K562 (cell line): Measurements from ENCODE around the gene CASKIN1. TPM values are rescaled to one million over a fixed set of nuclear protein-coding genes. Genes with fewer than 3 reads are reported as not detected.

Experiments
- CBX2 ChIP-seq: fragments of 200-600 bp; sonication (generic); IDR thresholded peaks from one replicate; pipeline ENCODE4 v1.6.1; 2012; ENCODE audit warnings: mild to moderate bottlenecking, low read length, inconsistent platforms; ENCODE audit not compliant: insufficient read depth, poor library complexity, severe bottlenecking
- ETS2 ChIP-seq: IDR thresholded peaks from 2 replicates; pipeline ENCODE4 v1.6.1; 2016; ENCODE audit warnings: borderline replicate concordance, missing genetic modification characterization, mild to moderate bottlenecking, moderate library complexity, missing compliant biosample characterization; ENCODE audit not compliant: poor library complexity, severe bottlenecking
- FOXJ3 ChIP-seq: sonication (generic); formaldehyde crosslinking; IDR thresholded peaks from 2 replicates; pipeline ENCODE4 v1.4.0; 2020; ENCODE audit warnings: mild to moderate bottlenecking, missing genetic modification reagents
- GTF2F1 ChIP-seq: IDR thresholded peaks from 2 replicates; pipeline ENCODE4 v1.6.1; 2011; ENCODE audit warnings: low read depth, low read length, improper control_type of control experiment
- HLTF ChIP-seq: fragments of 450-650 bp; IDR thresholded peaks from 2 replicates; pipeline ENCODE4 v1.6.1; 2016
- HMGXB4 ChIP-seq: sonication (generic); formaldehyde crosslinking; IDR thresholded peaks from 2 replicates; pipeline ENCODE4 v1.8.1; 2023; ENCODE audit warnings: mild to moderate bottlenecking, missing genetic modification reagents
- LCOR ChIP-seq: sonication (generic); formaldehyde crosslinking; IDR thresholded peaks from 2 replicates; pipeline ENCODE4 v1.8.0; 2022; ENCODE audit warnings: mild to moderate bottlenecking, missing genetic modification reagents
- MTA3 ChIP-seq: fragments of 450-650 bp; formaldehyde crosslinking; IDR thresholded peaks from 2 replicates; pipeline ENCODE4 v1.6.1; 2017; ENCODE audit warnings: mild to moderate bottlenecking, borderline replicate concordance
- MYC ChIP-seq, 2 experiments: fragments of 250-450 bp in 1 of 2; sonication (Bioruptor Pico) in 1 of 2; IDR thresholded peaks; 2 replicates each; pipeline versions ENCODE4 v1.5.1 to v1.6.1; 2012 to 2021; ENCODE audit warnings: low read depth in 2 of 2, borderline replicate concordance in 1 of 2, improper control_type of control experiment in 1 of 2, low read length in 1 of 2, mild to moderate bottlenecking in 1 of 2, moderate library complexity in 1 of 2
- MYNN ChIP-seq, 2 experiments: sonication (generic); formaldehyde crosslinking in 1 of 2; IDR thresholded peaks; 2 replicates each; pipeline versions ENCODE4 v1.5.0 to v1.6.1; 2016 to 2020; ENCODE audit warnings: antibody characterized with exemption in 1 of 2, missing genetic modification reagents in 1 of 2
- NUFIP1 ChIP-seq: fragments of 450-650 bp; IDR thresholded peaks from 2 replicates; pipeline ENCODE4 v1.6.1; 2018; ENCODE audit not compliant: partially characterized antibody
- RBM15 ChIP-seq: fragments of 200-400 bp; formaldehyde crosslinking; IDR thresholded peaks from 2 replicates; pipeline ENCODE4 v1.6.1; 2018; ENCODE audit warnings: mild to moderate bottlenecking, low read length, moderate library complexity; ENCODE audit not compliant: insufficient read depth
- UBTF ChIP-seq, 2 experiments: IDR thresholded peaks; 2 replicates each; pipeline ENCODE4 v1.6.1; 2012; ENCODE audit warnings: improper control_type of control experiment in 2 of 2, low read depth in 2 of 2, low read length in 2 of 2, borderline replicate concordance in 1 of 2
- ZBTB2 ChIP-seq: fragments of 450-650 bp; IDR thresholded peaks from 2 replicates; pipeline ENCODE4 v1.6.1; 2016; ENCODE audit warnings: antibody characterized with exemption
- ZNF174 ChIP-seq: fragments of 250-450 bp; sonication (Bioruptor Pico); IDR thresholded peaks from 2 replicates; pipeline ENCODE4 v1.4.0; 2020; ENCODE audit warnings: mild to moderate bottlenecking
- ZNF253 ChIP-seq: fragments of 250-450 bp; sonication (Bioruptor Pico); conservative IDR thresholded peaks from 2 replicates; pipeline ENCODE4 v1.6.1; 2021; ENCODE audit warnings: mild to moderate bottlenecking
- ZNF274 ChIP-seq: IDR thresholded peaks from 2 replicates; pipeline ENCODE4 v1.6.1; 2011; ENCODE audit warnings: low read depth, mild to moderate bottlenecking, low read length, moderate library complexity, borderline replicate concordance
- polyA plus RNA-seq, 8 experiments: library from polyadenylated mRNA; depleted of rRNA in 4 of 8; stranded (reverse) in 5 of 8; unstranded in 3 of 8; fragments of >200 nt; fragmentation: Nextera tagmentation in 2 of 8; fragmentation: Illumina TruSeq in 1 of 8; extraction: Ambion mirVana in 2 of 8; extraction: Trizol in 1 of 8; gene quantifications; 2 replicates each; pipeline versions ENCODE4 v1.2.1 to v1.2.3, GENCODE V29; 2011 to 2014; ENCODE audit warnings: inconsistent platforms in 1 of 8, missing spikeins in 1 of 8
- total RNA-seq, 7 experiments: library from RNA; depleted of rRNA in 6 of 7; stranded (reverse); fragments of >200 nt in 6 of 7; fragmentation: Illumina TruSeq in 2 of 7; extraction: Trizol in 2 of 7; gene quantifications; 2 replicates each; pipeline versions ENCODE4 v1.2.1 to v1.2.3, GENCODE V29; 2011 to 2021; ENCODE audit warnings: low replicate concordance in 1 of 7
- TF ChIP-seq, protein P1 (sequence below): fragments of 250-450 bp; sonication (Bioruptor Pico); IDR thresholded peaks from 2 replicates; pipeline ENCODE4 v1.8.0; 2021; ENCODE audit warnings: moderate library complexity, mild to moderate bottlenecking, inconsistent platforms
- TF ChIP-seq, protein P2 (sequence below): fragments of 250-450 bp; sonication (Bioruptor Pico); IDR thresholded peaks from 2 replicates; pipeline ENCODE4 v1.8.0; 2022; ENCODE audit warnings: inconsistent platforms

The CASKIN1 gene
- total and polyA plus RNA-seq, 9 of the 15 experiments (the other 6 are each of a cell fraction or from before 2014, with no cell fraction given) = 0.15 to 4.5 (median 1.5) TPM; not detected in 2

DNA sequence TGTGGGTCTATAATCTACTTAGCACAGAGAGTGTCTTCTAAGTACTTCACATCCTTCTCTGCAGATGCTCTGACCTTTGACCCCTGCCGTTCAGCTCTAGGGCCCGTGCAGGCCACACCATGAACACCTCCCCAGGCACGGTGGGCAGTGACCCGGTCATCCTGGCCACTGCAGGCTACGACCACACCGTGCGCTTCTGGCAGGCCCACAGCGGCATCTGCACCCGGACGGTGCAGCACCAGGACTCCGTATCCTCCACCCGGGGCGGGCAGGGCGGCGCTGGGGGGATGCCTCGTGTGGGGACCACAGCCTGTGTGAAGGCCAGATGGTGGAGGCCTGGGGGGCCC, 9.5 kb upstream of the CASKIN1 start (continued):
- TF ChIP-seq ZNF174 (CRISPR knock-in tag) = no peak
- TF ChIP-seq, protein P1, sequence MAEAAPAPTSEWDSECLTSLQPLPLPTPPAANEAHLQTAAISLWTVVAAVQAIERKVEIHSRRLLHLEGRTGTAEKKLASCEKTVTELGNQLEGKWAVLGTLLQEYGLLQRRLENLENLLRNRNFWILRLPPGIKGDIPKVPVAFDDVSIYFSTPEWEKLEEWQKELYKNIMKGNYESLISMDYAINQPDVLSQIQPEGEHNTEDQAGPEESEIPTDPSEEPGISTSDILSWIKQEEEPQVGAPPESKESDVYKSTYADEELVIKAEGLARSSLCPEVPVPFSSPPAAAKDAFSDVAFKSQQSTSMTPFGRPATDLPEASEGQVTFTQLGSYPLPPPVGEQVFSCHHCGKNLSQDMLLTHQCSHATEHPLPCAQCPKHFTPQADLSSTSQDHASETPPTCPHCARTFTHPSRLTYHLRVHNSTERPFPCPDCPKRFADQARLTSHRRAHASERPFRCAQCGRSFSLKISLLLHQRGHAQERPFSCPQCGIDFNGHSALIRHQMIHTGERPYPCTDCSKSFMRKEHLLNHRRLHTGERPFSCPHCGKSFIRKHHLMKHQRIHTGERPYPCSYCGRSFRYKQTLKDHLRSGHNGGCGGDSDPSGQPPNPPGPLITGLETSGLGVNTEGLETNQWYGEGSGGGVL (CRISPR knock-in tag) = no peak
- no peak for TF ChIP-seq RBM15
- no peak for TF ChIP-seq ZNF274
- TF ChIP-seq, protein P2, sequence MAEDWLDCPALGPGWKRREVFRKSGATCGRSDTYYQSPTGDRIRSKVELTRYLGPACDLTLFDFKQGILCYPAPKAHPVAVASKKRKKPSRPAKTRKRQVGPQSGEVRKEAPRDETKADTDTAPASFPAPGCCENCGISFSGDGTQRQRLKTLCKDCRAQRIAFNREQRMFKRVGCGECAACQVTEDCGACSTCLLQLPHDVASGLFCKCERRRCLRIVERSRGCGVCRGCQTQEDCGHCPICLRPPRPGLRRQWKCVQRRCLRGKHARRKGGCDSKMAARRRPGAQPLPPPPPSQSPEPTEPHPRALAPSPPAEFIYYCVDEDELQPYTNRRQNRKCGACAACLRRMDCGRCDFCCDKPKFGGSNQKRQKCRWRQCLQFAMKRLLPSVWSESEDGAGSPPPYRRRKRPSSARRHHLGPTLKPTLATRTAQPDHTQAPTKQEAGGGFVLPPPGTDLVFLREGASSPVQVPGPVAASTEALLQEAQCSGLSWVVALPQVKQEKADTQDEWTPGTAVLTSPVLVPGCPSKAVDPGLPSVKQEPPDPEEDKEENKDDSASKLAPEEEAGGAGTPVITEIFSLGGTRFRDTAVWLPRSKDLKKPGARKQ = no peak
- no peak for TF ChIP-seq ZNF253
- no peak for TF ChIP-seq ETS2 (tag)
- no peak for TF ChIP-seq GTF2F1
- 0 out of 2 replicates have a peak, but pooled peaks have one; percentile 27 for TF ChIP-seq HLTF
- TF ChIP-seq ZBTB2 = no peak
- TF ChIP-seq MTA3 = no peak
- 0 out of 2 replicates have a peak, but pooled peaks have one; percentile 48 for TF ChIP-seq HMGXB4 (CRISPR knock-in tag)
- TF ChIP-seq NUFIP1 = no peak
- TF ChIP-seq MYC (IDR thresholded peaks at IDR 0.05; ENCODE audit: low read depth, low read length) = no peak
- peak; percentile 90; the same call in 1 of the 2 replicates for TF ChIP-seq MYC (CRISPR knock-in tag; IDR thresholded peaks at IDR 0.05; ENCODE audit: borderline replicate concordance, low read depth)
- no peak for TF ChIP-seq LCOR
- TF ChIP-seq FOXJ3 (CRISPR knock-in tag) = no peak
- TF ChIP-seq CBX2 = no peak
- TF ChIP-seq MYNN (IDR thresholded peaks at IDR 0.05) = no peak
- TF ChIP-seq MYNN (CRISPR knock-in tag; IDR thresholded peaks at IDR 0.05) = no peak
- 0 out of 4 replicates have a peak, but pooled peaks of 1 of the 2 experiments have one; percentile 35 for TF ChIP-seq UBTF (IDR thresholded peaks at IDR 0.05; ENCODE audit: borderline replicate concordance in 1 of 2, low read depth in 2 of 2, low read length in 2 of 2)
